A549 (cell line): ENCODE data around the gene FKBP6.
"Not testable (repeated sequence)": the region's sequence is repeated elsewhere in the genome, so short reads cannot be mapped to it uniquely, and the experiment has no call there.

Source experiments
- CBX2 ChIP-seq: fragments of 200-600 bp; sonication (generic); IDR thresholded peaks from 2 replicates; pipeline ENCODE4 v1.6.1; 2016; ENCODE audit warnings: low read depth, mild to moderate bottlenecking, borderline replicate concordance
- EP300 ChIP-seq, 2 experiments: fragments of >200 bp; sonication (Bioruptor Twin); formaldehyde crosslinking; IDR thresholded peaks; 2 replicates in 1 of 2; 3 replicates in 1 of 2; pipeline ENCODE4 v1.6.1; 2016 to 2017
- JUN ChIP-seq, 2 experiments: fragments of >200 bp; sonication (Bioruptor Twin); formaldehyde crosslinking; IDR thresholded peaks; 2 replicates in 1 of 2; 3 replicates in 1 of 2; pipeline ENCODE4 v1.6.1; 2016 to 2017
- NR3C1 ChIP-seq: fragments of >200 bp; sonication (Bioruptor Twin); formaldehyde crosslinking; IDR thresholded peaks from 3 replicates; pipeline ENCODE4 v1.6.1; 2017
- POLR2A ChIP-seq: IDR thresholded peaks from 2 replicates; pipeline ENCODE4 v1.6.1; 2012; ENCODE audit warnings: mild to moderate bottlenecking, low read length
- TF ChIP-seq, protein P1 (sequence below): fragments of >200 bp; sonication (Bioruptor Twin); formaldehyde crosslinking; IDR thresholded peaks from 3 replicates; pipeline ENCODE4 v1.5.1; 2016
- TF ChIP-seq, protein P2 (sequence below): fragments of 200-600 bp; sonication (generic); IDR thresholded peaks from 2 replicates; pipeline ENCODE4 v1.6.1; 2016; ENCODE audit warnings: antibody characterized with exemption, mild to moderate bottlenecking, moderate library complexity
- TF ChIP-seq, protein P3 (sequence below): fragments of >200 bp; sonication (Bioruptor Twin); formaldehyde crosslinking; IDR thresholded peaks from 3 replicates; pipeline ENCODE4 v1.6.1; 2016

DNA sequence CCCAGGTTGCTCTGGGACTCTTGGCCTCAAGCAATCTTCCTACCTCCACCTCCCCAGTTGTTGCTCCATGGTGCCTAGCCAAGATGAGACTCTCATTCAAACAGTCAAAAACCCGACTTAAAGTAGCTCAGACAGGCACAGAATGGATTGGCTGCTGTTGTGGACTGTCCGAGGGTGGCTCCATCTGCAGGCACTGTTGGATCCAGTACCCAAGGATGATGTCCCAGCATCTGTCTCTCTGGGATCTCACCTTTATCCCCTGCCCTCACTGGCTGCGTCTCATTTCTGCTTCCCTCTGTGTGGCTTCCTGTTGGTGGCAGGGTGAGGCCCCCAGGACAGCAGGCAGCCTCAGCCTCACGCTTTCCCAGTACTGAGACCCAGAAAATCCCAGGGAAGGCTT lies 48.3 kb downstream of the FKBP6 start:
- not testable (repeated sequence) for TF ChIP-seq POLR2A; JUN (IDR thresholded peaks at IDR 0.05); NR3C1; CBX2; EP300 (IDR thresholded peaks at IDR 0.05)
- TF ChIP-seq, protein P1, sequence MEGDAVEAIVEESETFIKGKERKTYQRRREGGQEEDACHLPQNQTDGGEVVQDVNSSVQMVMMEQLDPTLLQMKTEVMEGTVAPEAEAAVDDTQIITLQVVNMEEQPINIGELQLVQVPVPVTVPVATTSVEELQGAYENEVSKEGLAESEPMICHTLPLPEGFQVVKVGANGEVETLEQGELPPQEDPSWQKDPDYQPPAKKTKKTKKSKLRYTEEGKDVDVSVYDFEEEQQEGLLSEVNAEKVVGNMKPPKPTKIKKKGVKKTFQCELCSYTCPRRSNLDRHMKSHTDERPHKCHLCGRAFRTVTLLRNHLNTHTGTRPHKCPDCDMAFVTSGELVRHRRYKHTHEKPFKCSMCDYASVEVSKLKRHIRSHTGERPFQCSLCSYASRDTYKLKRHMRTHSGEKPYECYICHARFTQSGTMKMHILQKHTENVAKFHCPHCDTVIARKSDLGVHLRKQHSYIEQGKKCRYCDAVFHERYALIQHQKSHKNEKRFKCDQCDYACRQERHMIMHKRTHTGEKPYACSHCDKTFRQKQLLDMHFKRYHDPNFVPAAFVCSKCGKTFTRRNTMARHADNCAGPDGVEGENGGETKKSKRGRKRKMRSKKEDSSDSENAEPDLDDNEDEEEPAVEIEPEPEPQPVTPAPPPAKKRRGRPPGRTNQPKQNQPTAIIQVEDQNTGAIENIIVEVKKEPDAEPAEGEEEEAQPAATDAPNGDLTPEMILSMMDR, result not testable (repeated sequence)
- TF ChIP-seq, protein P2, sequence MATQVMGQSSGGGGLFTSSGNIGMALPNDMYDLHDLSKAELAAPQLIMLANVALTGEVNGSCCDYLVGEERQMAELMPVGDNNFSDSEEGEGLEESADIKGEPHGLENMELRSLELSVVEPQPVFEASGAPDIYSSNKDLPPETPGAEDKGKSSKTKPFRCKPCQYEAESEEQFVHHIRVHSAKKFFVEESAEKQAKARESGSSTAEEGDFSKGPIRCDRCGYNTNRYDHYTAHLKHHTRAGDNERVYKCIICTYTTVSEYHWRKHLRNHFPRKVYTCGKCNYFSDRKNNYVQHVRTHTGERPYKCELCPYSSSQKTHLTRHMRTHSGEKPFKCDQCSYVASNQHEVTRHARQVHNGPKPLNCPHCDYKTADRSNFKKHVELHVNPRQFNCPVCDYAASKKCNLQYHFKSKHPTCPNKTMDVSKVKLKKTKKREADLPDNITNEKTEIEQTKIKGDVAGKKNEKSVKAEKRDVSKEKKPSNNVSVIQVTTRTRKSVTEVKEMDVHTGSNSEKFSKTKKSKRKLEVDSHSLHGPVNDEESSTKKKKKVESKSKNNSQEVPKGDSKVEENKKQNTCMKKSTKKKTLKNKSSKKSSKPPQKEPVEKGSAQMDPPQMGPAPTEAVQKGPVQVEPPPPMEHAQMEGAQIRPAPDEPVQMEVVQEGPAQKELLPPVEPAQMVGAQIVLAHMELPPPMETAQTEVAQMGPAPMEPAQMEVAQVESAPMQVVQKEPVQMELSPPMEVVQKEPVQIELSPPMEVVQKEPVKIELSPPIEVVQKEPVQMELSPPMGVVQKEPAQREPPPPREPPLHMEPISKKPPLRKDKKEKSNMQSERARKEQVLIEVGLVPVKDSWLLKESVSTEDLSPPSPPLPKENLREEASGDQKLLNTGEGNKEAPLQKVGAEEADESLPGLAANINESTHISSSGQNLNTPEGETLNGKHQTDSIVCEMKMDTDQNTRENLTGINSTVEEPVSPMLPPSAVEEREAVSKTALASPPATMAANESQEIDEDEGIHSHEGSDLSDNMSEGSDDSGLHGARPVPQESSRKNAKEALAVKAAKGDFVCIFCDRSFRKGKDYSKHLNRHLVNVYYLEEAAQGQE, result not testable (repeated sequence)
- TF ChIP-seq, protein P3, sequence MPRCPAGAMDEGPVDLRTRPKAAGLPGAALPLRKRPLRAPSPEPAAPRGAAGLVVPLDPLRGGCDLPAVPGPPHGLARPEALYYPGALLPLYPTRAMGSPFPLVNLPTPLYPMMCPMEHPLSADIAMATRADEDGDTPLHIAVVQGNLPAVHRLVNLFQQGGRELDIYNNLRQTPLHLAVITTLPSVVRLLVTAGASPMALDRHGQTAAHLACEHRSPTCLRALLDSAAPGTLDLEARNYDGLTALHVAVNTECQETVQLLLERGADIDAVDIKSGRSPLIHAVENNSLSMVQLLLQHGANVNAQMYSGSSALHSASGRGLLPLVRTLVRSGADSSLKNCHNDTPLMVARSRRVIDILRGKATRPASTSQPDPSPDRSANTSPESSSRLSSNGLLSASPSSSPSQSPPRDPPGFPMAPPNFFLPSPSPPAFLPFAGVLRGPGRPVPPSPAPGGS, result not testable (repeated sequence)
